Nephron progenitor cell (in vitro differentiated cells): ENCODE results near the gene GNL2.
"Not testable (repeated sequence)": the region's sequence is repeated elsewhere in the genome, so short reads cannot be mapped to it uniquely, and the experiment has no call there.

Experiments
- DNase-seq: peaks from one replicate; pipeline ENCODE4 v3.0.0; 2021
- H3K27ac Mint-ChIP-seq: 2 replicates; pipeline ENCODE4 v1.8.0; 2021; ENCODE audit warnings: mild to moderate bottlenecking, moderate library complexity, mixed read lengths
- H3K27me3 Mint-ChIP-seq: 2 replicates; pipeline ENCODE4 v1.8.0; 2021; ENCODE audit warnings: mild to moderate bottlenecking, low read depth, mixed read lengths; ENCODE audit not compliant: poor library complexity
- H3K36me3 Mint-ChIP-seq: 2 replicates; pipeline ENCODE4 v1.8.0; 2021; ENCODE audit warnings: low read depth, mixed read lengths
- H3K4me1 Mint-ChIP-seq: 2 replicates; pipeline ENCODE4 v1.8.0; 2021; ENCODE audit warnings: mixed read lengths
- H3K4me3 Mint-ChIP-seq: 2 replicates; pipeline ENCODE4 v1.8.0; 2021; ENCODE audit warnings: mild to moderate bottlenecking, moderate library complexity, mixed read lengths
- H3K9me3 Mint-ChIP-seq: 2 replicates; pipeline ENCODE4 v1.8.0; 2021; ENCODE audit warnings: mild to moderate bottlenecking, moderate library complexity, mixed read lengths
- CTCF ChIP-seq: fragments of 200-600 bp; sonication (generic); IDR thresholded peaks from 2 replicates; pipeline ENCODE4 v1.5.0; 2021; ENCODE audit warnings: antibody characterized with exemption

The GNL2 gene

DNA sequence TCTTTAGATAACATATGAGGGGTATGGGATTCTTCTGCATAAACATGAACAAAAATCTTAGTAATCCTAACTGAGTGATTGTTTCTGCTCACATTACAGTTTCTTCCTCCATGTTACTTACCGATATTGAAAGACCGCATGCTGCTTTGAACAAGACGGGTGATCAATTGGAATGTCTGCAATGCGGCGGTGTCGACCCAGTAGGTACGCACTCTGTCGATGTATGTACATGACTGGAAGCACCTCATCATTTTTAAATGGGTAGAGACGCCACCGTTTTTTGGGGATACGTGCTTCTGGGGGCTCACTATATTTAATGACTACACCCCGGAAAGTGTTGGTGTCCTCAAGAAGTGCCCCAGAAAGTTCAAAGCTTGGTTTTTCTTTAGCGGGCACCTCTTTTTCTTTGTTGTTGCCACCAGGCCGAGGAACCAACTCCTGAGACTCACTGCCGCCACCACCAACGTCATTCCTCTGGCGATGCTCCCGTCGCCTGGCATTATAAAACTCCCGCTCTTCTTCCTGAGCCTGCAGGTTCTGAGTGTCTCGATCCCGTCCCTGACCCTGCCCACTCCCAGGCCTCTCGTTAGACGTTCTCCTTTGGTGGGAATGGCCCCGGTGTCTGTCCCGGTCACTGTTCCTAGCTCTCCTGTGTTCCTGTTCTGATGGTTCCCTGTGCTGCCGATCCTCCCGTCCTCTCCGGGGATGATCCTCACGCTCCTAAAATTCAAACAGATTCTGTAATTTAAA is 55.5 kb downstream of the GNL2 start:
- Mint-ChIP-seq H3K9me3 (no peaks in the 10 kb centered on the region), H3K27me3 (no peaks in the 10 kb centered on the region), H3K27ac (no peak overlapping the region), H3K4me1 (no peaks in the 10 kb centered on the region), H3K4me3 (no peak overlapping the region), H3K36me3 (peaks cover 68% of the 10 kb centered on the region)
- no peak for DNase-seq
- no peak for TF ChIP-seq CTCF

- H3K9me3 Mint-ChIP-seq = not testable (repeated sequence)
These were observed 56.6 kb downstream of the GNL2 start for GRCh38 chr1:37539154-37539553.

GRCh38 chr1:37537378-37537777 is 58.4 kb downstream of the GNL2 start:
- Mint-ChIP-seq H3K36me3 (peaks cover 62% of the 10 kb centered on the region), H3K27ac (no peak overlapping the region)
- no peak for TF ChIP-seq CTCF

More at GRCh38 chr1:37539154-37539553, 56.6 kb downstream of the GNL2 start:
- not testable (repeated sequence) for H3K27me3 Mint-ChIP-seq, DNase-seq, H3K4me1 Mint-ChIP-seq, H3K4me3 Mint-ChIP-seq, H3K27ac Mint-ChIP-seq
- peaks cover 65% of the 10 kb centered on the region for H3K36me3 Mint-ChIP-seq

DNA sequence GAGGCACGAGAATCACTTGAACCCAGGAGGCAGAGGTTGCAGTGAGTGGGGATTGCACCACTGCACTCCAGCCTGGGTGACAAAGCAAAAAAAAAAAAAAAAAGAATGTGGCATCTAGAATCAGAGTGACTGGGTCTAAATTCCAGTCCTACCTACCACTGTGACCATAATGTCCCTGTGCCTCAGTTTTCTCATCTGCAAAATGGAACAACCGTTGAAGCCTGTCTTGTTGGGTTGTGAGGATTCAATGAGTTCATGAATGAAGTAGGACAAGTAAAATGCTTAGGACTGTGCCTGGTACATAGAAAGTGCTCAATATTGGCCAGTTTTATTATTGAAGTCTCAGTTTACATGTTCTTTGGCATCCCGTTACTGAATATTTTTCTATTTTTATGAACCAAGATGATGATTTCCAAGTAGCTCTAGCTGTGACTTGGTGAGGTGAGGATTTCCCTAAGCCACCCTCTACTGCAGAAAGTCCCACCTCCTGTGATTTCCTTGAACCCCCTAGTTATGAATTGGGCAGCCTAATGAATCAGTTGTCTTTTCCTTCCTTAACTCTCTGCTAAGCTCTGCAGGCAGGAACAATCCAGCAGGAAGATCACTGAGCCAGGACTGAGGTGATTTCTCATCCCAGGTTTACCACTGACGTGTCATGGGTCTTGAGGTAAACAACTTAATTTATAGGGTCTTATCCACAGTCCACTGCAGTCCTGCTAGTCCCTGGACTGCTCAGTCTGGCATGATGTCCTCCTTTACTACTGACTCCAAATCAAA is 62.2 kb downstream of the GNL2 start:
- no peak overlapping the region for H3K4me3 Mint-ChIP-seq
- TF ChIP-seq CTCF = no peak
- H3K4me1 Mint-ChIP-seq = peaks cover 4% of the 10 kb centered on the region
- H3K36me3 Mint-ChIP-seq = peaks cover 37% of the 10 kb centered on the region
- H3K9me3 Mint-ChIP-seq = no peaks in the 10 kb centered on the region
- no peaks in the 10 kb centered on the region for H3K27me3 Mint-ChIP-seq
- peak overlapping the region; percentile 78 for H3K27ac Mint-ChIP-seq
- DNase-seq = no peak

More at GRCh38 chr1:37537378-37537777, 58.4 kb downstream of the GNL2 start:
- Mint-ChIP-seq H3K27me3 (no peaks in the 10 kb centered on the region), H3K9me3 (no peaks in the 10 kb centered on the region), H3K4me3 (no peak overlapping the region), H3K4me1 (peaks cover 4% of the 10 kb centered on the region)
- no peak for DNase-seq

DNA sequence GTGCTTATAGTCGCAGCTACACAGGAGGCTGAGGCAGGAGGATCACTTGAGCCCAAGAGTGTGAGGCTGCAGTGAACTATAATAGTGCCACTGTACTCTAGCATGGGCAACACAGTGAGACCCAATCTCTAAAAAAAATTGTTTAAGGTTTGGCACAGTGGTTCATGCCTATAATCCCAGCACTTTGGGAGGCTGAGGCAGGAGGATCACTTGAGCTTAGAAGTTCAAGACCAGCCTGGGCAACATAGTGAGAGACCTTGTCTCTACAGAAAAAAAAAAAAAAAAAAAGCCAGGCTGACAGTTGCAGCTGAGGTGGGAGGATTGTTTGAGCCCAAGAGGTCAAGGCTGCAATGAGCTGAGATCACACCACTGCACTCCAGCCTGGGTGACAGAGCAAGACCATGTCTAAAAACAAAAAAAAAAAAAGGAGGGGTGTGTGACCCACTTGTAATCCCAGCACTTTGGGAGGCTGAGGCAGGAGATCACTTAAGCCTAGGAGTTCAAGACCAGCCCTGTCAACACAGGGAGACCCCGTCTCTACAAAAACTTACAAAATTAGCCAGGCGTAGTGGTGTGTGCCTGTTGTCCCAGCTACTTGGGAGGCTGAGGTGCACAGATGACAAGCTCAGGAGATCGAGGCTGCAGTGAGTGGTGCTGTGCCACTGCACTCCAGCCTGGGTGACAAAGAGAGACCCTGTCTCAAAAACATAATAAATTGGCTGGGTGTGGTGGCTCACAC is 63.1 kb downstream of the GNL2 start:
- Mint-ChIP-seq H3K36me3 (peaks cover 27% of the 10 kb centered on the region), H3K27ac (peak overlapping the region; percentile 25)
- DNase-seq, H3K27me3 Mint-ChIP-seq, H3K9me3 Mint-ChIP-seq, H3K4me3 Mint-ChIP-seq, H3K4me1 Mint-ChIP-seq: not testable (repeated sequence)

DNA sequence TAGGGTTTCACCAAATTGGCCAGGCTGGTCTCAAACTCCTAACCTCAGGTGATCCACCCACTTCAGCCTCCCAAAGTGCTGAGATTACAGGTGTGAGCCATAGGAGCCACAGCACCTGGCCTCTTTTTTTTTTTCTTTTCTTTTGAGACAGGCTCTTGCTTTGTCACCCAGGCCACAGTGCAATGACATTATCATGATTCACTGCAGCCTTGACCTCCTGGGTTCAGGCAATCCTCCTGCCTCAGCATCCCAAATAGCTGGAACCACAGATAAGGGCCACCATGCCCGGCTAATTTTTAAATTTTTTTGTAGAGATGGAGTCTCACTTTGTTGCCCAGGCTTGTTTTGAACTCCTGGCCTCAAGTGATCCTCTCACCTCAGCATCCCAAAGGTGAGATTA is 65.8 kb downstream of the GNL2 start:
- H3K9me3 Mint-ChIP-seq, H3K4me1 Mint-ChIP-seq, H3K27me3 Mint-ChIP-seq, DNase-seq, H3K27ac Mint-ChIP-seq, H3K4me3 Mint-ChIP-seq: not testable (repeated sequence)
- H3K36me3 Mint-ChIP-seq = peaks cover 10% of the 10 kb centered on the region

GRCh38 chr1:37519613-37520012 is 76.1 kb downstream of the GNL2 start:
- Mint-ChIP-seq H3K4me1 (peaks cover 24% of the 10 kb centered on the region), H3K27me3 (peaks cover 12% of the 10 kb centered on the region), H3K9me3 (peaks cover 13% of the 10 kb centered on the region), H3K27ac (no peak overlapping the region), H3K4me3 (peak overlapping the region; percentile 59), H3K36me3 (no peaks in the 10 kb centered on the region)
- TF ChIP-seq CTCF = no peak
- no peak for DNase-seq

DNA sequence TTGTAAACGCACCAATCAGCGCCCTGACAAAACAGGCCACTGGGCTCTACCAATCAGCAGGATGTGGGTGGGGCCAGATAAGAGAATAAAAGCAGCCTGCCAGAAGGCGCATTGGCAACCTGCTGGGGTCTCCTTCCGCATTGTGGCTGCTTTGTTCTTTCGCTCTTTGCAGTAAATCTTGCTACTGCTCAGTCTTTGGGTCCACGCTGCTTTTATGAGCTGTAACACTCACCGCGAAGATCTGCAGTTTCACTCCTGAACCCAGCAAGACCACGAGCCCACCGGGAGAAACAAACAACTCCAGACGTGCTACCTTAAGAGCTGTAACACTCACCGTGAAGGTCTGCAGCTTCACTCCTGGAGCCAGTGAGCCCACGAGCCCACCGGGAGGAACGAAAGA is 76.8 kb downstream of the GNL2 start:
- peak overlapping the region; percentile 59 for H3K4me3 Mint-ChIP-seq
- not testable (repeated sequence) for DNase-seq
- H3K27ac Mint-ChIP-seq = peak overlapping the region; percentile 92

GRCh38 chr1:37518241-37518640 is 77.5 kb downstream of the GNL2 start:
- H3K36me3 Mint-ChIP-seq, DNase-seq, H3K27ac Mint-ChIP-seq, H3K4me3 Mint-ChIP-seq: not testable (repeated sequence)
- Mint-ChIP-seq H3K9me3 (peaks cover 11% of the 10 kb centered on the region), H3K27me3 (peaks cover 16% of the 10 kb centered on the region), H3K4me1 (peaks cover 32% of the 10 kb centered on the region)

More for the DNA sequence above, 76.8 kb downstream of the GNL2 start:
- Mint-ChIP-seq H3K9me3 (peaks cover 13% of the 10 kb centered on the region), H3K27me3 (peaks cover 15% of the 10 kb centered on the region), H3K4me1 (peaks cover 25% of the 10 kb centered on the region)
- H3K36me3 Mint-ChIP-seq = not testable (repeated sequence)
